GM21381 (cell line): ENCODE measurements around the gene SHC3.

Source experiments
- ATAC-seq: cut with Tn5 transposase; IDR thresholded peaks from one replicate; pipeline ENCODE4 v1.9.1; 2021; ENCODE audit warnings: mild to moderate bottlenecking, moderate library complexity; ENCODE audit not compliant: unreplicated experiment

The SHC3 gene

DNA sequence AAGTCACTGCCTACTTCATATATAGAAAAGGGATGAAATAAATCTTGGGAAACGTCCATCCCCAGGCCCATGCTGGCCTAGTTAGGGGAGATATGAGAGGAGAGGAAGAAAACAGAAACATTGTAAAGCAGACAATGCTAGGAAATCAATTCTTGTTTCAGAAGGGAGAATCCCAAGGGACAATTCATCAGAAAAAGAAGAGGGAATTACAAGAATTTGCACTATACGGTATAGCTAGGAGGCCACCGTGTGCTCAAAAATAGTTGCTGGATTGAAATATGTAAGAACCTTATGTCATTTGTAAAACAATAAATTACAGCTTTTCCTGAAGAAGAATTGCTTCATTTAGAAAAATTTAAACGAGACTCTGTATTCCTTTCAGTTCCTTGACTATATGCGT lies 8.3 kb upstream of the SHC3 start:
- no peak for ATAC-seq

DNA sequence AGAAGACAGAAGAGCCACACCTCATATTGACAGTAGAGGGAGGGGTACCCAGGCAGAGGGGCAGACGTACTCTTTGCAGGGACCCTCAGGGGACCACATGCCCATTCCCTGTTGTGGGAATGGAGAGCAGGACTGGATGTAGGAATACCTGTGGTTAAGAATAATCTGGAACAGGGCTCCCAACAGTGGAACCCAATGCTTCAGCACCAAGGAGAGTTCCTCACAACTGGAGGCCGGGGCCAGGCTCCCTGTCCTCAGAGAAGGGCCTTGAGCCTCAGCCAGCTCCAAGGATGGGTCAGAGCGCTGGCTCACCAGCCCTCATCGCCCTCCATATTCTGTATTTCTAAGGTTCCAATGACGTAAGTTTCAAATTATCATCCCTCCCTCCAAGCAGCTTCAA lies 7.4 kb upstream of the SHC3 start:
- no peak for ATAC-seq

GRCh38 chr9:89183146-89183545 lies 4.5 kb upstream of the SHC3 start:
- no peak for ATAC-seq

DNA sequence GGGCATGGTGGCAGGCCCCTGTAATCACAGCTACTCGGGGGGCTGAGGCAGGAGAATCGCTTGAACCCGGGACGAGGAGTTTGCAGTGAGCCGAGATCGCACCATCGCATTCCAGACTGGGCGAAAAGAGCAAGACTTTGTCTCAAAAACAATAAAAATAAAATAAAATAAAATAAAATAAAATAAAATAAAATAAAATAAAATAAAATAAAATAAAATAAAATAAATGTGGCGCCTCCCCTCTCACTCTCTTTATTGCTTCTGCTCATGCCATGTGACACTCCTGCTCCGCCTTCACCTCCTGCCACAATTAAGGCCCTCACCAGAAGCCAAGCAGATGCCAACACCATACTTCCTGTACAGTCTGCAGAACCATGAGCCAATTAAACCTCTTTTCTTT lies 3.8 kb upstream of the SHC3 start:
- no peak for ATAC-seq

DNA sequence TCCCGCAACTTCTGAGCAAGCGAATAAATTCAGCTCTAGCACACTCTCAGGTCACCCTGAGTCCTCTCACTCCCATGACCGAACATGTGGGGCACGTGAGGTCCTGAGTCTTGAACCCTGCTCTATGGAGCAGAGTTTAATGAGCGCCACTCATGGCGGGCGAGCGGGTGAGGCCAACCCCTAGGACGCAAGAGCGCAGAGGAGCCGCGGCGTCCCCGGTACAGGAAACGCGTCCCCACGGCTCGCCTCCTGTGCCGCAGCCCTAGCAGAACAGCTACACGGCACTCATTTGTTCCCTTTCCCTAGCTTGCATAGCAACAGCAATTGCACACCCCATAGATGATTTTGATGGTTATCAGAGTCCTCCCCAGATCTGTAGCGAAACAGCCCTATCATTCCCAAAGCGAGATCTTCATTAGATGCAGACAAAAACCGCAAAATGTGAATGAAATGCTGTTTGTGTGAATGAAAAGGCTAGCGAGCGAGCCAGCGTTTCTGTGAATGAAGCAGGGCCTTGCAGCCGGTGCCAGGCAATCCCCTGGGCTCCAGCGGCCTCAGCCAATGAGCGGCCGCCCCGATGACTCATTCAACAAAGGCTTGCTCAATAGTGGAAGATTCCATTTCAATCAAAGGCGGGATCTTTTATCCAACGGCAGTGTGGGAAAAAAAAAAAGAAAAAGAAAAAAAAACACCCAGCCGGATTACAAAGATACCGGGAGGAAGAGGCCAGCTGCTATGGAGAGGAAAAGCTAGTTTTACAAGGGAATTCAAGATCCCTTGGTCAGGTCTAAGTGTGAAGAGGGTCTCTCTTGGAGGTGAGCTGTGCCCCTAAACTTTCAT lies 1.5 kb upstream of the SHC3 start:
- no peak for ATAC-seq

- ATAC-seq: no peak
Measured at GRCh38 chr9:89179540-89179894, 899 bp upstream of the SHC3 start.

- ATAC-seq: no peak
Measured at GRCh38 chr9:89178830-89179539, 367 bp upstream of the SHC3 start.

DNA sequence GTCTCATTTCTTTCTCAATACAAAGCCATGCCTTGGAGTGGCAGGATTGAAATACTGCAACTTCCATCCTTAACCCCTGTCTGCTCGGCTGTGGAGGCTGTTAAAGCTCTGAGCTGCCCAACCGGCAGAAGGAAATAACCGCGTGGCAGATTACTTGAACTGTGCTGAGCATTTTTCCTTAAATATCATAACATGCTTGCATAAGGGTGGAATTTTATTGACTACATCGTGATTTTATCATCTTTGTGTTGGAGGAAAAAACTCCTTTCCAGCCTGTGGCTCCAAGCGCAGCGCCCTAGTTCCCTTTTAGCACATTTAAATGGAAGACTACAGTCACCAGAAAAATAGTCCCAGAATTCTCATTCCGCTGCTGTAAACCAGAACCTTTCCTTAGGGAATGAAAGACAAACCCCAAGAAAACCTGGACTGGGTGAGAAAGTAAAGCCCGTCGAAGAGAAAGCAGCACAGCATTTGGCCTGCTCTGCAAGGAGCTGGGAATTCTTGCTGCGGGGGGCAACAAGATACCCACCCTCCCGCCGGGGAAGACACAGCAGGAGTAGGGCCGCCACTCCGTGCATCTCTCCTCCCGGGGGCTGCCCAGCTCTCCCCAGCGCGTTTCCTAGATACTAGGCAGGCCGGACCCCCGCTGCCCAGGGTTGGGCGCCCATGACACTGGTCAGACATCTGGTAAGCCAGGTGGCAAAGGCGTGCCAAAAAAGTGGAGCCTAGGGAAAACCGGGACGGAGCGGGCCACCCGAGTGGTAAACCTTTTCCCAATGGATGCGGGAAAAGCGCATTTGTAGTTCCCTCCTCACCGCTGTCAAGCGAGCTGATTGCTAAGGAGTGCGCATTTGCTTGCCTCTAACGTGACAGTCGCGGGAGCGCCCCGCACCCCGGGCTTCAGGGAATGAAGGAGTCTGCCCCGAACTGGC lies 1.3 kb downstream of the SHC3 start:
- ATAC-seq: no peak

DNA sequence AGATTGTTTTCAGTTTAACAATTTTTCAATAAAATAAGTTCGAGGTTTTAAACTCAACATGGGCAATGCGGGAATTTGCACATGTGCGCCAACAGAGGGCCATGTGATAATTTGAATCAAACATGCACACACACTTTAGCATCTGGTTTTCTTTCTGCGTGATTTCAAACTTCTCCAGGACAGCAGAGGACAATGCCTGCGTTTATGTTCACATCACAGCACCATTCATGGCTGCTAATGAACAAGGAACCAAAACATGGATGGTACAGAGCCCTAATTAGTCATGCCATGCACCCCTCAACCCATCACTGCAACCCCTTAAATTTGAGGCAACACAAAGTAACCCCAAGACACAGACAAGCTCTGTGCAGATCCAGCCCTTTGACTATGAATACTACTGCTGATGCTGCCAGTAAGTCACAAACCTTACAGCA lies 2.8 kb downstream of the SHC3 start:
- no peak for ATAC-seq

- no peak for ATAC-seq
Measured at GRCh38 chr9:89174291-89174690, 4.3 kb downstream of the SHC3 start.

DNA sequence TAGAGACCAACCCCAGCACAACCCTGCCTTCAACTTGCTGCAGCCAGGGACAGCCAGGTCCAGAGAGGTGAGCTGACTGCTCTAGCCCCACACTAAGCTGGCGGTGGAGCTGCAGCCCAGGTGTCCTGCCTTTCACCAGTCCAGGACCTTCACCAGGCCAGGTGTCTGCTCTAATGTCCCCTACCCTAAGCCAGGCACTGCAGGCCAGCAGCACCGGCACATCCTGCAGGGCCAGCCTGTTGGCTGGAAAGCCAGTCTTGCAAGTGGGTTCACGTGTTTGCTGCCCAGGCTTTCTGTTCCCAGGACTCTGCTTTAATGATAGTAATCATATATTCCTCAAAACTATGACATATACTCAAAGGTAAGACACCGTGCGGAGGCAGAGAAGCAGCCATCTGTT lies 5.5 kb downstream of the SHC3 start:
- no peak for ATAC-seq

GRCh38 chr9:89172398-89172797 lies 6.2 kb downstream of the SHC3 start:
- ATAC-seq: no peak

- no peak for ATAC-seq
Measured at GRCh38 chr9:89171693-89172092, 6.9 kb downstream of the SHC3 start.

DNA sequence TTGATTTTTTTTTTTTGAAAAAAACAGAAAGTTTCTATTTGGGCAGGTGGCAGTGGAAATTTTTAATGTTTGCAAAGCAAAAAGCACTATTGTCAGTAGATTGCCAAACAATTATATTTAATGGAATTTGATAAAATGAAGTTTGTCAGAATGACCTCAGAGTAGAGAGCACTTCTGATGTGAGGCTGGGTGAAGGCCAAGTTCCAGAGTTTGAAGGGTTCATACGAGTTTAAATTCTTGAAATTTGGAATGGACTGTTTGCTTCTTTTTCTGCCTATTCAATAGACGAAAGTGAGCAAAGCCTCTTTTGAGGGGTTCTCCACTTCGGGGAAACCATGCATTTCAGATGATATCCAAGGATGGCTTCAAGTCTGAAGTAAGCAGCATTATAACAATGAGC lies 7.4 kb downstream of the SHC3 start:
- ATAC-seq: no peak

DNA sequence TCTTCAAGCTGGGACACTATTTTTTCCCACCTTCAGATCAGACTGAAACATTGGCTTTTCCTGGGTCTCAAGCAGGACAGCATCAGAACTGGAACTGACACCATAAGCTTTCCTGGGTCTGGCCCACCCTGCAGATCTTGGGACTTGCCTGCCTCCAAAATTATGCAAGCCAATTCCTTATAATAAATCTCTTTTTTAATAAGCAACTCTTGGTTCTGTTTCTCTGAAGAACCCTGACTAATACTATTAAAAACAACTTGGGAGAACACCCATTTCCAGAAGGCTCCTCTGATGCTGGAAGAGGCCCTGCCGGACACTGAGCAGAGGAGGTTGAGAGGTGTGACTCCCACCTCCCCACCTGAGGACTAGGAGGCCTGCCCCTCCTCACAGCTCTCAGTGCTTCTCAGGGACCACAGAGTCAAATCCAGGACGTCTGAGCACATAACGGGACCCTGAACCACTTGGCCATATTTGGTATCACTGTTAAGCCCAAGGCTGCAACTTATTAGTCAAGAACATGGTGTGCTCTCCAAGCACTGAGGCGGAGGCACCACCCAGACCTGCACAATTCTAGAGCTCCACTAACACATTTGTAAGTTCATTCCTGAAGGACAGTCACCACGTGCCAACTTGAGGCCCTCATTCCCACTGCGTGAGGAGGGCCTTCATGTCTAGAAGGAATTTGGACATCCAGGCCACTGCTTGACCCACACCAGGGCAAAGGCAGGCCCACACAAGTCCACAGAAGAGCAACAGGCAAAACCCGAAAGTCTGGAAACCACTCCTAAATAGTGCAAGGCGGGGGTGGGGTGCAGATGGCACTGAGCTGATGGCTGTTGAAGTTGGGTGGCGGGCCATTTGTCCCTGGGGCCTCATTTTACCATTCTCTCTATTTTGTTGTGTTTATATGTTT lies 9.5 kb downstream of the SHC3 start:
- ATAC-seq: no peak

GRCh38 chr9:89167788-89168187 lies 10.8 kb downstream of the SHC3 start:
- ATAC-seq: no peak

DNA sequence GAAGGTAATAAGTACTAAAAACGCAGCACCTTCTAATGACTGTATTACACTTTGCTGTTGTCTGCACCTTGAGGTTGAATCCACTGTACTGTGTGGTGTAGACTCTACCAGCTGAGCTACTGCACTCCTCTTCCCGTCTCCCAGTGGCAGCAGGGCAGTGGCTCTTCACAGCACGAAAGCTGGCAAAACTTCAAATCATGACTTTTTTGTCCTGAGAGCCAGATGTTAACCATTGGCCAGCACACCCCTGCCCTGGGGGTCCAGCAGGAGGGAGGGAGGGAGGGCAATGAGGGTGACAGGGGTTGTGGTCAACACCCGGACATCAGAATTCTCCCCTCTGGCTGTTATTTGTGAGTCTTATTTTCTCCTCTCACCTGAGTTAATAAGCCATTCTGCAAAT lies 11.8 kb downstream of the SHC3 start:
- ATAC-seq: no peak

DNA sequence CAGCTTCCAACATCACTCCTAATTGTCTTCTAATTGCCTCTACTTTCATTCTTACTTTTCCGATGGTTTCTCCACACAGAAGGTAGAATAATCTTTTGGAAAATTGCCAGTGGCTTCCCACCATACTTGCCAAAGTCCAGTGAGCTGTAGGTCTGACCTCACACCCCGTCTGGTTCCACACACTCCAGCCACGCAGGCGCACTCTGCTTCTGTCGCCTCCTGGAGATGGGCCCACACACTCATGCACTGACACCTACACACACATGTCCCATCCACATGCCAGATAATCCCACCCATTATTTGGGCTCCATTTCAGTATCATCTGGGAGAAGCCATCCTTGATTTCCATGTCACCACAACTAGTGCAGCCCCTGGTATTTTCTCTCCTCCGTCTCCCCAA lies 12.7 kb downstream of the SHC3 start:
- ATAC-seq: no peak

- ATAC-seq: no peak
Measured at GRCh38 chr9:89165341-89165740, 13.3 kb downstream of the SHC3 start.

DNA sequence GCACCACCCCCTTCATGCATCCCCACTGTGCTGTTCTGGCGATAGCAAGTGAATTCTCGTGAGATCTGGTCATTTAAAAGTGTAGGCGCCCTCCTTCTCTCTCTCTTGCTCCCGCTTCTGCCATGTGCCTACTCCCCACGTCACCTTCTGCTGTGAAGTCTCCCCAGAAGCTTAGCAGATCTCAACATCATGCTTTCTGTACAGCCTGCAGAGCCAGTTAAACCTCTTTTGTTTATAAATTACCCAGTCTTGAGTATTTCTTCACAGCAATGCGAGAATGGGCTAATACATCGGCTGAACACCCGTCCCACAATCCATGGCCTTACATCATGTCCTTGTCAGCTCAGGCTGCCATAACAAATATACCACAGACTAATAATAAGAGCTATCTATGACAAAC lies 17.4 kb downstream of the SHC3 start:
- ATAC-seq: no peak
